Neuronal stem cell (in vitro differentiated cells): ENCODE results near the gene POLR1D.

Experiments
- DNase-seq: peaks from one replicate; pipeline ENCODE4 v3.0.0-alpha.2; 2013; ENCODE audit warnings: low spot score
- H2AFZ ChIP-seq: one replicate; pipeline ENCODE4 v1.6.1; 2013; ENCODE audit warnings: mild to moderate bottlenecking, low read length, inconsistent platforms
- H2AK5ac ChIP-seq: 2 replicates; pipeline ENCODE4 v1.6.1; 2013; ENCODE audit warnings: low read depth, mild to moderate bottlenecking, inconsistent platforms, low read length, moderate library complexity, mixed read lengths
- H2BK120ac ChIP-seq: 2 replicates; pipeline ENCODE4 v1.6.1; 2013; ENCODE audit warnings: low read depth, mild to moderate bottlenecking, inconsistent platforms, low read length, moderate library complexity, mixed read lengths
- H2BK12ac ChIP-seq: one replicate; pipeline ENCODE4 v1.6.1; 2013; ENCODE audit warnings: low read length, inconsistent platforms
- H2BK15ac ChIP-seq: 2 replicates; pipeline ENCODE4 v1.6.1; 2013; ENCODE audit warnings: mild to moderate bottlenecking, low read length, inconsistent platforms, mixed read lengths
- H2BK5ac ChIP-seq: one replicate; pipeline ENCODE4 v1.6.1; 2013; ENCODE audit warnings: inconsistent platforms, mild to moderate bottlenecking, low read length, moderate library complexity
- H3K14ac ChIP-seq: one replicate; pipeline ENCODE4 v1.6.1; 2013; ENCODE audit warnings: low read length, inconsistent platforms
- H3K18ac ChIP-seq: 2 replicates; pipeline ENCODE4 v1.6.1; 2013; ENCODE audit warnings: low read length, inconsistent platforms
- H3K23ac ChIP-seq: 2 replicates; pipeline ENCODE4 v1.6.1; 2013; ENCODE audit warnings: low read depth, mild to moderate bottlenecking, mixed read lengths, low read length, inconsistent platforms; ENCODE audit not compliant: poor library complexity
- H3K27ac ChIP-seq: replicated peaks from 3 replicates; pipeline ENCODE4 v1.5.1; 2013; ENCODE audit warnings: low read length, inconsistent platforms
- H3K27me3 ChIP-seq, 3 experiments: 2 replicates each; pipeline ENCODE4 v1.6.1; 2013; ENCODE audit warnings: low read length in 3 of 3, mild to moderate bottlenecking in 2 of 3, inconsistent platforms in 1 of 3, low read depth in 1 of 3, mixed read lengths in 1 of 3, moderate library complexity in 1 of 3; ENCODE audit not compliant: control insufficient read depth in 3 of 3, insufficient read depth in 3 of 3
- H3K36me3 ChIP-seq, 2 donors: replicated peaks in 1 of 2; 2 replicates each; pipeline ENCODE4 v1.6.1; 2013; ENCODE audit warnings: low read length in 2 of 2; ENCODE audit not compliant: control insufficient read depth in 2 of 2, insufficient read depth in 2 of 2
- H3K4ac ChIP-seq: 2 replicates; pipeline ENCODE4 v1.6.1; 2013; ENCODE audit warnings: inconsistent platforms, mild to moderate bottlenecking, low read length, moderate library complexity
- H3K4me1 ChIP-seq, 2 donors: 1 replicate in 1 of 2; 2 replicates in 1 of 2; pipeline ENCODE4 v1.6.1; 2013; ENCODE audit warnings: low read length in 2 of 2, low read depth in 1 of 2; ENCODE audit not compliant: control insufficient read depth in 2 of 2, insufficient read depth in 1 of 2
- H3K4me2 ChIP-seq: one replicate; pipeline ENCODE4 v1.6.1; 2013; ENCODE audit warnings: mild to moderate bottlenecking, low read length, inconsistent platforms; ENCODE audit not compliant: insufficient read depth, poor library complexity, severe bottlenecking
- H3K4me3 ChIP-seq, 2 donors: 2 replicates each; pipeline ENCODE4 v1.5.1; 2013; ENCODE audit warnings: low read length in 2 of 2, mild to moderate bottlenecking in 2 of 2, inconsistent platforms in 1 of 2, moderate library complexity in 1 of 2
- H3K79me1 ChIP-seq: one replicate; pipeline ENCODE4 v1.6.1; 2013; ENCODE audit warnings: low read depth, mild to moderate bottlenecking, inconsistent platforms, low read length, moderate library complexity
- H3K9ac ChIP-seq: one replicate; pipeline ENCODE4 v1.6.1; 2013; ENCODE audit warnings: mild to moderate bottlenecking, low read depth, low read length, inconsistent platforms; ENCODE audit not compliant: poor library complexity
- H3K9me3 ChIP-seq, 2 donors: replicated peaks in 1 of 2; 2 replicates each; pipeline versions ENCODE3 to v1.6.1; 2013; ENCODE audit warnings: low read length in 2 of 2, mild to moderate bottlenecking in 2 of 2, inconsistent platforms in 1 of 2, low read depth in 1 of 2, mixed read lengths in 1 of 2, moderate library complexity in 1 of 2; ENCODE audit not compliant: control insufficient read depth in 2 of 2, insufficient read depth in 1 of 2
- H4K8ac ChIP-seq: one replicate; pipeline ENCODE4 v1.6.1; 2013; ENCODE audit warnings: low read depth, mild to moderate bottlenecking, inconsistent platforms, low read length, moderate library complexity
- H4K91ac ChIP-seq: one replicate; pipeline ENCODE4 v1.6.1; 2013; ENCODE audit warnings: low read length, low read depth, mild to moderate bottlenecking, inconsistent platforms; ENCODE audit not compliant: poor library complexity
- WGBS, 2 donors: extraction: QIAGEN DNeasy Blood & Tissue Kit; methylation state at CpG; one replicate each; pipeline ENCODE4 v1.1.7; 2013; ENCODE audit warnings: missing lambda C conversion rate in 2 of 2, mixed read lengths in 1 of 2; ENCODE audit not compliant: insufficient read length in 2 of 2, insufficient replicate concordance in 1 of 2; ENCODE audit errors: extremely low coverage in 2 of 2; 5-methylcytosine and 5-hydroxymethylcytosine counted together

The POLR1D gene

DNA sequence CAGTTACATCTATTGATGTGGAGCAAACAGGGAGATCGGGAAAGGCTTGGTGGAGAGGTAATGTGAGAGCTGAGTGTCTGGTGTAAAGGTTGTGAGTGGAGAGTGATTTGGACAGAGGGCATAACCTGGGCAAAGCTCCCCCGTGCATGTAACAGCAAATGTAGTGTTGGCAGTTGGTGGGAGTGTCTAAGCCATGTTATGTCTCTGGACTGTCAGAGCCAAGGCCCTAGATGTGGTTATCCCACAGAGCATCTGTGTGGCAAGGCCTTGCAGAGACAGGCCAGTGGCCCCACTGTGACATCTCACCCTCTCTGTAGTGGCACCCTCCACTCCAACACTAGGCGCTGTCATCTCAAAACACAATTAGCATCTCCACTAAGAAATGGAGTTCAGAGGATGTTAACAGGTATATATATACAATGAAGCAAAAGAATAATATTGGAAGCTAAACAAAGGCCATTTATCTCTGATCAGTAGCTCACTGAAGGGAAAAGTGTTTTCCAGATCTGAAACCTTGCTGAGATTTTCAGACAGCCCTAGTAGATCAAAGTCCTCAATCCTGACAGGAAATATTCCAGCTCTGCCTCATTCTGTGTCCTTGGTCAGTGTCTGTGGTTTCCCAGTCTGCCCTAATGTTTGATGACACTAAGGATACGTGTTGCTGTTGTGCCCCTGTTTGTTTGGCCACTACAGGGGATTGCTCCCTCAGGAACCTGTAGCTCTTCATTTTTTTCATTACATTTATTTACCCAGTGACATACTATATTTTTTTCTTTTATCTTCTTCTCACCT lies 20.2 kb downstream of the POLR1D start:
- Histone ChIP-seq H2AFZ (no peak overlapping the region), H3K9me3 (no peaks in the 10 kb centered on the region), H3K23ac (no peak overlapping the region), H3K36me3 (peaks cover 1 to 4% of the 10 kb centered on the region in 2 donors), H3K4me1 (peaks cover 0 to 2% of the 10 kb centered on the region in 2 donors), H3K27ac (no peak overlapping the region), H3K14ac (no peak overlapping the region), H2AK5ac (no peak overlapping the region), H2BK120ac (no peak overlapping the region), H3K18ac (no peak overlapping the region), H3K4me2 (no peak overlapping the region), H3K4ac (no peak overlapping the region), H3K9ac (no peak overlapping the region), H4K91ac (no peak overlapping the region), H3K4me3 (no peak overlapping the region), H2BK15ac (no peak overlapping the region), H2BK5ac (no peak overlapping the region), H4K8ac (no peak overlapping the region), H3K27me3 (no peaks in the 10 kb centered on the region), H3K79me1 (peaks cover 2% of the 10 kb centered on the region), H2BK12ac (no peak overlapping the region)
- WGBS, 2 donors: no CpG with 5 or more reads among the region's 4 CpGs
- no peak for DNase-seq

DNA sequence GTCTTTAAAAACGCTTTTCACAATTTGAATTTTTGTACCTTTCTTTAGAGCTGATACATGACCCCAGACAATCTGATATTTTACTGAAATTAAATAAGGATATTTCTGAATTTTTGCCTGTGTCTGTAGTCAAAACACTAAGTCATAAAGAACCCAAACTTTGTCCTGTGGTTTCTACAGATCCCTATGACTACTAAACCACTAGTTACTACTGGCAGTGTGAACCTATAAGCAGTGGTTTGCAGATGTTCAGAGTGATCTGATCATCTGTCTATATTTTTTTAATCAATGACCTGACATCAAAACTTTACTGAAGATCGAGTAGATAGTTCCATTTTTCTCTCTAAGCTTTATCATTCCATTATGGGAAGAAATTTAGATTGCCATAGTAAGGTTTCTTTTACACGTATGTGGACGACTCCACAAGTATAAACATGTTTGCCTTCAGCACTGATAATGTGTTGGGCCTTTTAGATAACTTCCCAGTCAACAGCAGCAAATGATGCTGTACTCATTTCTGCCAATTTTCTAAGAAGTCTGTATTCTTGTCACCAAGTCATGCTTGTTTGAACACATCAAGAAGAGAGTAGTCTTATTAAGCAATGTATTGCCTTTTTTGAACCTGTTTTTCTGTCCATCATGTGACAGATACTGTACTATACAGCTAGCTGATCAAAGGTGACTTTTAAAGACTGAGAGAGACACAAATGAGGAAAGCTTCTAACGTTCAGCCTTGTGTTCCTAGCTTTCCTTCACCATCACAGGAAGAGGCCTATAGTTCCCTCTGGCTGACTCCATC lies 21.8 kb downstream of the POLR1D start:
- H2AK5ac ChIP-seq: no peak overlapping the region
- H3K4ac ChIP-seq: no peak overlapping the region
- no peak overlapping the region for H3K4me2 ChIP-seq
- no peak overlapping the region for H3K9ac ChIP-seq
- H2BK120ac ChIP-seq: no peak overlapping the region
- H2AFZ ChIP-seq: no peak overlapping the region
- no peak overlapping the region for H2BK15ac ChIP-seq
- H3K36me3 ChIP-seq: peaks cover 1 to 9% of the 10 kb centered on the region in 2 donors
- no peak overlapping the region for H3K27ac ChIP-seq
- no peaks in the 10 kb centered on the region for H3K4me1 ChIP-seq
- no peak overlapping the region for H3K14ac ChIP-seq
- no peak overlapping the region for H3K18ac ChIP-seq
- no peak overlapping the region for H3K4me3 ChIP-seq
- H3K27me3 ChIP-seq: no peaks in the 10 kb centered on the region
- H2BK5ac ChIP-seq: no peak overlapping the region
- H4K8ac ChIP-seq: no peak overlapping the region
- peaks cover 0 to 1% of the 10 kb centered on the region in 2 donors for H3K9me3 ChIP-seq
- no peak overlapping the region for H4K91ac ChIP-seq
- H3K79me1 ChIP-seq: peaks cover 2% of the 10 kb centered on the region
- no CpG with 5 or more reads among the region's 5 CpGs for WGBS, 2 donors
- no peak for DNase-seq
- H2BK12ac ChIP-seq: no peak overlapping the region
- H3K23ac ChIP-seq: no peak overlapping the region

DNA sequence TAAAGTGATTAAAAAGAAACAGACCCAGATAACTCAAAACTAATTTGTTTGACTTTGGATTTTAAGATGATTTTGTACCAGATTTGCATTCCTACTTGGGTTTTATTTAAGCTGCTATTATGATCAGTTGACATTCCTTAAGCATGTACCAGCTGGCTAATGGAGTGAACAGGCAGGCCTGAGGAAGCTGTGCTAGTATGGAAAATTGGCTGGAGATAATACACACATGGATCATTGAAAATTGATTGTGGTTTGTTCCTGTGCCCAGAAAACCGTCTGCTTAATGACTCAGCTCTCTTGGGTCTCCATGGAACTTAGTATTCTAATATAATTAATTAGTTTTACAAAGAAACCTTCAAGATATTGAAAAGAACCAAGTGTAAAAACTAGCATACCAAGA lies 22.6 kb downstream of the POLR1D start:
- H3K23ac ChIP-seq: no peak overlapping the region
- WGBS, 2 donors: no CpG with 5 or more reads among the region's 1 CpG
- H3K18ac ChIP-seq: no peak overlapping the region
- H2BK12ac ChIP-seq: no peak overlapping the region
- H2BK5ac ChIP-seq: no peak overlapping the region
- no peak overlapping the region for H3K14ac ChIP-seq
- no peaks in the 10 kb centered on the region for H3K4me1 ChIP-seq
- peaks cover 2% of the 10 kb centered on the region for H3K79me1 ChIP-seq
- H2AK5ac ChIP-seq: no peak overlapping the region
- no peak overlapping the region for H2AFZ ChIP-seq
- peaks cover 2 to 9% of the 10 kb centered on the region in 2 donors for H3K9me3 ChIP-seq
- H3K27ac ChIP-seq: no peak overlapping the region
- no peak overlapping the region for H3K9ac ChIP-seq
- H3K27me3 ChIP-seq: no peaks in the 10 kb centered on the region
- no peak overlapping the region for H4K91ac ChIP-seq
- no peak overlapping the region for H3K4me2 ChIP-seq
- H2BK120ac ChIP-seq: no peak overlapping the region
- no peak for DNase-seq
- H4K8ac ChIP-seq: no peak overlapping the region
- H3K4me3 ChIP-seq: no peak overlapping the region
- H2BK15ac ChIP-seq: no peak overlapping the region
- peaks cover 3 to 17% of the 10 kb centered on the region in 2 donors for H3K36me3 ChIP-seq
- no peak overlapping the region for H3K4ac ChIP-seq

DNA sequence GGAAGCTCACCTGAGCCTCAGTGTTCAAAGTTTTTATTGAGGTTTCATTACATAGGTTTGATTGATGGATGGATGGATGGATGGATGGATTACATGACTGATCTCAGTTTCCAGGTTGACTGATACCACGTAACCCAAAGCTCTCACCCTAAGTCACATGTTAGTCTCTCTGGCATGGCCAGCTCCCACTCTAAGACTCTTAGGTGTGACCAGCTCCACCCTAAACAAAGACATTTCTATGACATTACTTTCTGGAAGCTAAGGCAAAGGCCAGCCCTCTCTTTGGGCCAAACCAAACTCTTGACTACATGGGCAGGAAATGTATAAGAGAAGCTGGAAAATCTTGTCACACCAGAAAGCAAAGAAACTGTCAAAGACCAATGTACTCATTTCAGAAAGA lies 28.6 kb downstream of the POLR1D start:
- H2BK120ac ChIP-seq: no peak overlapping the region
- H3K4me2 ChIP-seq: no peak overlapping the region
- H3K36me3 ChIP-seq: peaks cover 11 to 60% of the 10 kb centered on the region in 2 donors
- no peak overlapping the region for H4K91ac ChIP-seq
- no peak overlapping the region for H3K18ac ChIP-seq
- H3K14ac ChIP-seq: no peak overlapping the region
- H2AFZ ChIP-seq: no peak overlapping the region
- no peak overlapping the region for H2BK15ac ChIP-seq
- H2BK5ac ChIP-seq: no peak overlapping the region
- no peak overlapping the region for H3K9ac ChIP-seq
- no peak overlapping the region for H2BK12ac ChIP-seq
- no peak overlapping the region for H3K27ac ChIP-seq
- no peak overlapping the region for H3K4me3 ChIP-seq
- H3K79me1 ChIP-seq: peaks cover 1% of the 10 kb centered on the region
- no peak overlapping the region for H4K8ac ChIP-seq
- H3K9me3 ChIP-seq: peaks cover 14 to 38% of the 10 kb centered on the region in 2 donors
- no peaks in the 10 kb centered on the region for H3K4me1 ChIP-seq
- H3K27me3 ChIP-seq: no peaks in the 10 kb centered on the region
- DNase-seq: no peak
- no peak overlapping the region for H3K4ac ChIP-seq
- WGBS, 2 donors: no CpG with 5 or more reads among the region's 1 CpG
- no peak overlapping the region for H3K23ac ChIP-seq
- no peak overlapping the region for H2AK5ac ChIP-seq
